SH-SY5Y (cell line): ENCODE data around the gene NR4A3.

Source experiments
- GATA2 ChIP-seq: IDR thresholded peaks from 2 replicates; pipeline ENCODE4 v1.6.1; 2011; ENCODE audit warnings: mild to moderate bottlenecking, low read depth, low read length
- GATA3 ChIP-seq: IDR thresholded peaks from 2 replicates; pipeline ENCODE4 v1.6.1; 2011; ENCODE audit warnings: low read depth, mild to moderate bottlenecking, low read length, moderate library complexity

DNA sequence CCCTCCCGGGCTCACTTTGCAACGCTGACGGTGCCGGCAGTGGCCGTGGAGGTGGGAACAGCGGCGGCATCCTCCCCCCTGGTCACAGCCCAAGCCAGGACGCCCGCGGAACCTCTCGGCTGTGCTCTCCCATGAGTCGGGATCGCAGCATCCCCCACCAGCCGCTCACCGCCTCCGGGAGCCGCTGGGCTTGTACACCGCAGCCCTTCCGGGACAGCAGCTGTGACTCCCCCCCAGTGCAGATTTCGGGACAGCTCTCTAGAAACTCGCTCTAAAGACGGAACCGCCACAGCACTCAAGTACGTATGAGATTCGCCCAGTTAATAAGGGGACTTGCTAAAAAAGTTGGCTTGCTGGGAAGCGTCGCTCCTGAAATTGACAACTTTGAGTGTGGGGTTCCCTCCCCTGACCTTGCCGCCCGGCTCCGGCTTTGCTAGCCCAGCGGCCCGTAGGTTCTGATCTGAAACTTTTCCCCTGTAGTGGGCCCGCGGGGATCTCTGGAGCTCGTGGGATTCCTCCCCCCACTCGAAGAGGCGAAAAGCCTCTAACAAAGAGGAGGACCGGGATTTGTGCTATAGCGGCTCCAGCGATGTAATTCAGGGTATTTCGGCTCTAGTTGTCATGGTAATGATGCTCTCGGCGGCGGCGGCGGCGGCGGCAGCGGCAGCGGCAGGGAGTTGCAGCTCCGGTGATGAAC lies 572 bp downstream of the NR4A3 start:
- TF ChIP-seq GATA2 (no peak), GATA3 (no peak)
